Measurements from ENCODE around the gene ERP27.

ERP27 gene

DNA sequence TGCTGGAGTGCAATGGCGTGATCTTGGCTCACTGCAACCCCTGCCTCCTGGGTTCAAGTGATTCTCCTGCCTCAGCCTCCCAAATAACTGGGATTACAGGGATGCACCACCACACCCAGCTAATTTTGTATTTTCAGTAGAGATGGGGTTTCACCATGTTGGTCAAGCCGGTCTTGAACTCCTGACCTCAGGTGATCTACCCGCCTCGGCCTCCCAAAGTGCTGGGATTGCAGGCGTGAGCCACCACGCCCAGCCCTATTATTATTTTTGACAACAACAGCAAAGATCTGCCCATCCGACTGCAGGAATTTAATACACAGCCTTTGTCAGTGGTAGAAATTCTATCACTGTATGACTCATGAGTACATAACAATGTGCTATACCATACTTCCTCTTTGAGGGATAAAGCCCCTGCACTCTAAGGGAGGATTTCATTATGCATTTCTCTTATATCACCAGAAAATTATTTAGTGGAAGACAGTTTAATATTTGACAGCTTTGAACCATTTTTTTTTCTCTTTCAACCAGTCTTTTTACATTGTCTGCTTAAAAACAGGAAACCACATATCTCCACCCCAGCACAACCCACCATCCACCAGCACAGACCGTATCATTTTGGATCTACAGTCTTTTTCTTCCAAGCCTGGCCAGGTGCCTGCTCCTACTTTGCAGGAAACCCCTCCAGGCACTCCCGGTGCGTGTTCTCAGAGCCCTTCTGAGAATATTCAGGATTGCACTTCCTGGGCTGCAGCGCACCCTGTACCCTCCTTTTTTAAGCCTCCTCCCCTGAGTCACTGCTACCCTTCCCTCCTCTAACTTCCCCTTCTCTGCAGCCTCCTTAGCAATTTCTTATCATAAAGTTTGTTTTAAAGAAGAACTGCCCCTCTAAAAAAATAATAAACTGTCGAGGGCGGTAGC lies 22.5 kb upstream of the ERP27 start:
- peak overlapping the region; percentile 87 for H3K4me3 ChIP-seq (ENCODE audit: low read depth, low read length, poor library complexity, severe bottlenecking)
- H3K4me2 ChIP-seq (ENCODE audit: low read length): peak overlapping the region; percentile 94
- H3K9me2 ChIP-seq (ENCODE audit: low read depth, low read length): no peaks in the 10 kb centered on the region
- H3K79me2 ChIP-seq (ENCODE audit: insufficient read depth, low read length): peaks cover 56% of the 10 kb centered on the region
- H3K27ac ChIP-seq (ENCODE audit: low read depth, low read length, poor library complexity, severe bottlenecking): peak overlapping the region; percentile 97
- peaks cover 30% of the 10 kb centered on the region; the same call in 1 of the 2 replicates for H3K36me3 ChIP-seq (ENCODE audit: insufficient read depth, low read length)
- H3K9ac ChIP-seq (ENCODE audit: low read length): peak overlapping the region; percentile 88
- no peaks in the 10 kb centered on the region for H3K27me3 ChIP-seq (ENCODE audit: insufficient read depth, low read length)
- peaks cover 8% of the 10 kb centered on the region; the same call in 1 of the 2 replicates for H3F3A ChIP-seq (ENCODE audit: insufficient read depth, low read length)
- H3K4me1 ChIP-seq (ENCODE audit: insufficient read depth, low read length, severe bottlenecking): peaks cover 66% of the 10 kb centered on the region
- no peaks in the 10 kb centered on the region for H4K20me1 ChIP-seq (ENCODE audit: insufficient read depth, low read length)
- H2AFZ ChIP-seq (ENCODE audit: low read length): no peak overlapping the region
- TF ChIP-seq, protein P1, sequence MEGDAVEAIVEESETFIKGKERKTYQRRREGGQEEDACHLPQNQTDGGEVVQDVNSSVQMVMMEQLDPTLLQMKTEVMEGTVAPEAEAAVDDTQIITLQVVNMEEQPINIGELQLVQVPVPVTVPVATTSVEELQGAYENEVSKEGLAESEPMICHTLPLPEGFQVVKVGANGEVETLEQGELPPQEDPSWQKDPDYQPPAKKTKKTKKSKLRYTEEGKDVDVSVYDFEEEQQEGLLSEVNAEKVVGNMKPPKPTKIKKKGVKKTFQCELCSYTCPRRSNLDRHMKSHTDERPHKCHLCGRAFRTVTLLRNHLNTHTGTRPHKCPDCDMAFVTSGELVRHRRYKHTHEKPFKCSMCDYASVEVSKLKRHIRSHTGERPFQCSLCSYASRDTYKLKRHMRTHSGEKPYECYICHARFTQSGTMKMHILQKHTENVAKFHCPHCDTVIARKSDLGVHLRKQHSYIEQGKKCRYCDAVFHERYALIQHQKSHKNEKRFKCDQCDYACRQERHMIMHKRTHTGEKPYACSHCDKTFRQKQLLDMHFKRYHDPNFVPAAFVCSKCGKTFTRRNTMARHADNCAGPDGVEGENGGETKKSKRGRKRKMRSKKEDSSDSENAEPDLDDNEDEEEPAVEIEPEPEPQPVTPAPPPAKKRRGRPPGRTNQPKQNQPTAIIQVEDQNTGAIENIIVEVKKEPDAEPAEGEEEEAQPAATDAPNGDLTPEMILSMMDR (IDR thresholded peaks at IDR 0.05; ENCODE audit: low read length): no peak
- no peak for TF ChIP-seq EZH2 (IDR thresholded peaks at IDR 0.05; ENCODE audit: borderline replicate concordance, low read length)
- H3K9me3 ChIP-seq (ENCODE audit: low read length): no peaks in the 10 kb centered on the region

DNA sequence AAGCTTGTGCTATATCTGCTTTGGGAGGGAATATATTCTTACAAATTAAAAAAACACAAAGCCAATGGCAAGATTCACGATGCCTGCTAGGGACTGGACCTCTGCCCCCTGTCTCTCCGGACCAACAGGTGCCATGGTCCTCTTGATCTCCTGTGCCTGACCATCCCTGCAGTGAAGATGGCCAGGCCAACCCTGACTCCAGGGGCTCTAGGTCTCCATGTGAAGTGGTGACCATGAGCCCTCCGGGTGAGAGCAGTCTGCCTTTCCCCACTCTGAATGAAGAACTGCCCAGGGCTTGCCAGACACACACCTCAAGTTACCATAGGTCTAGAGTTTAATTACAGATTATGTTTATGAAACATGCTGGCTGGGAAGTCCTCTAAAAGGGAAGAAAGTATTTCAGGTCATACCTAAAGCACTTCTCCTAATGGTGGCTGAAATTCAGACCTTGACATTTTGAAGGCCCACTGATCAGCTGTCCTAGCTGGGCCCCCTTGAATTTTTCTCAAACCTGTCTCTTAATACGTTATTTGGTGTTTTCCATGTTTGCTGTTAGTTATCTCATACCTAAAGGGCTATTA lies 21.7 kb upstream of the ERP27 start:
- Histone ChIP-seq H3K4me2 (ENCODE audit: low read length) (peak overlapping the region; percentile 94), H3K9me3 (ENCODE audit: low read length) (no peaks in the 10 kb centered on the region), H3K9ac (ENCODE audit: low read length) (peak overlapping the region; percentile 88), H2AFZ (ENCODE audit: low read length) (no peak overlapping the region), H4K20me1 (ENCODE audit: insufficient read depth, low read length) (no peaks in the 10 kb centered on the region), H3K36me3 (ENCODE audit: insufficient read depth, low read length) (peaks cover 33% of the 10 kb centered on the region; the same call in 1 of the 2 replicates), H3F3A (ENCODE audit: insufficient read depth, low read length) (peaks cover 8% of the 10 kb centered on the region; the same call in 1 of the 2 replicates), H3K27me3 (ENCODE audit: insufficient read depth, low read length) (no peaks in the 10 kb centered on the region), H3K4me1 (ENCODE audit: insufficient read depth, low read length, severe bottlenecking) (peaks cover 74% of the 10 kb centered on the region), H3K27ac (ENCODE audit: low read depth, low read length, poor library complexity, severe bottlenecking) (peak overlapping the region; percentile 97), H3K79me2 (ENCODE audit: insufficient read depth, low read length) (peaks cover 64% of the 10 kb centered on the region), H3K4me3 (ENCODE audit: low read depth, low read length, poor library complexity, severe bottlenecking) (peak overlapping the region; percentile 87), H3K9me2 (ENCODE audit: low read depth, low read length) (no peaks in the 10 kb centered on the region)
- TF ChIP-seq, protein P1 (IDR thresholded peaks at IDR 0.05; ENCODE audit: low read length): no peak
- TF ChIP-seq EZH2 (IDR thresholded peaks at IDR 0.05; ENCODE audit: borderline replicate concordance, low read length): no peak

DNA sequence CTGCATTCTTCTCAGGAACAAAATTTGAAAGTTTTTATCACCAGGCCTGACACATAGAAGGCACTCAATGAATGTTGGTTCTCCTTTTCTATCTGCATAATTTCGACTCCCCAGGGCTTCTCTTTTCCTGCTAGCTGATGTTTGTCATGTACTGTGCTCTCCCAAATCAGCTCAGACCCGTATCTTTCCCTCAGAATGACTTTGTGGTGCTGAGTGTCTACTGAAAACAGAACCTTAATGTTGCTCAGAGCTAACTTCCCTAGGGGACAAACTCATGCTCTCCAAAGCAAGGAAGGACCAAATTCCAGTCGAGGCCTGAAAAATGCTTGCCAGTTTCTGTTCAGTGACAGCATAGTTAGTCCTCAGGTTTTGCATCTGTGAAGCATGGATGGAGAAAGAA lies 21.1 kb upstream of the ERP27 start:
- Histone ChIP-seq H3K4me3 (ENCODE audit: low read depth, low read length, poor library complexity, severe bottlenecking) (peak overlapping the region; percentile 87), H4K20me1 (ENCODE audit: insufficient read depth, low read length) (no peaks in the 10 kb centered on the region), H3F3A (ENCODE audit: insufficient read depth, low read length) (peaks cover 8% of the 10 kb centered on the region; the same call in 1 of the 2 replicates), H3K9me3 (ENCODE audit: low read length) (no peaks in the 10 kb centered on the region), H3K4me2 (ENCODE audit: low read length) (peak overlapping the region; percentile 94), H3K27ac (ENCODE audit: low read depth, low read length, poor library complexity, severe bottlenecking) (peak overlapping the region; percentile 97), H3K27me3 (ENCODE audit: insufficient read depth, low read length) (no peaks in the 10 kb centered on the region), H3K79me2 (ENCODE audit: insufficient read depth, low read length) (peaks cover 69% of the 10 kb centered on the region), H3K9ac (ENCODE audit: low read length) (peak overlapping the region; percentile 88), H3K9me2 (ENCODE audit: low read depth, low read length) (no peaks in the 10 kb centered on the region), H3K36me3 (ENCODE audit: insufficient read depth, low read length) (peaks cover 35% of the 10 kb centered on the region; the same call in 1 of the 2 replicates), H2AFZ (ENCODE audit: low read length) (no peak overlapping the region), H3K4me1 (ENCODE audit: insufficient read depth, low read length, severe bottlenecking) (peaks cover 80% of the 10 kb centered on the region)
- TF ChIP-seq EZH2 (IDR thresholded peaks at IDR 0.05; ENCODE audit: borderline replicate concordance, low read length): no peak
- TF ChIP-seq, protein P1 (IDR thresholded peaks at IDR 0.05; ENCODE audit: low read length): no peak

Data from OCI-LY1 (cell line).